Measurements from ENCODE around the gene KLRK1.
"Not testable (repeated sequence)": the region's sequence is repeated elsewhere in the genome, so short reads cannot be mapped to it uniquely, and the experiment has no call there.

GRCh38 chr12:10336196-10336595, 53.6 kb downstream of the KLRK1 start:
- TF ChIP-seq CTCF, POLR2A (IDR thresholded peaks at IDR 0.05): not testable (repeated sequence)

All from adrenal gland (tissue), 5 donors.